HG03521 (cell line): ENCODE results near the gene INO80.

ENCODE experiments used
- ATAC-seq: cut with Tn5 transposase; IDR thresholded peaks from one replicate; pipeline ENCODE4 v1.9.1; 2021; ENCODE audit warnings: mild to moderate bottlenecking, moderate library complexity; ENCODE audit not compliant: unreplicated experiment

Gene INO80

DNA sequence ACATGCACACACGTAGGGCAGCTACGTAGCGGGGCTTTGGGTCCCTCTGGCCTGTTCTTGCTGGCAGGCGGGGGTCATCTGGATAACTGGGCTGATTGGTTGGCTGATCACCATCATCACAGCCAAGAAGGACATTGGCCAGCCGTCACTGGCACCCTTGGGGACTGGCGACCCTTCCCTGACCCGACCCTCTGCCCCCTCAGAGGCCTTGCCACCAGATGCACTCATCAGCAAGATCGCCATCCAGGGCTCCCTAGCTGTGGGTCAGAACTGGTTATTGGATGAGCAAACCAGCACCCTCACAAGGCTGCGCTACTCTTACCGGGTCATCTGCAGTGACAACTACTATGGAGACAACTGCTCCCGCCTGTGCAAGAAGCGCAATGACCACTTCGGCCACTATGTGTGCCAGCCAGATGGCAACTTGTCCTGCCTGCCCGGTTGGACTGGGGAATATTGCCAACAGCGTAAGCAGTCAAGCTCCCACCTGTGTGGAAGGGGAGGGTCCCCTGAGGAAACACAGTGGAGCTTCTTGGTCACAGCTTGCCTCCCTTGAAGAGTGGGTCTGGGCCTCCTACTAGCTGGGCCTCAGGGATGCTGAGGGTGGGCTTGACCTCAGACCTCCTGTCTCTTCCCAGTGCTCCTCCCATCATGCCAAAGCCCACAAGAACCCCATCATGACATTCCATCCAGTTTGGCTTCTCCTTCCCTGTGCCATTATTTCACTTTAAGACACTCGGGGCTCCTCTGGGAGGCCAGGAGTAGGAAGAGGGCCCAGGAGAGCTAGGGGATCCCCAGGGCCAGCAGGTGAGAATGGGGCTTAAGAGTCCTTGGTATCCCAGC lies 184.6 kb downstream of the INO80 start:
- ATAC-seq, result no peak

DNA sequence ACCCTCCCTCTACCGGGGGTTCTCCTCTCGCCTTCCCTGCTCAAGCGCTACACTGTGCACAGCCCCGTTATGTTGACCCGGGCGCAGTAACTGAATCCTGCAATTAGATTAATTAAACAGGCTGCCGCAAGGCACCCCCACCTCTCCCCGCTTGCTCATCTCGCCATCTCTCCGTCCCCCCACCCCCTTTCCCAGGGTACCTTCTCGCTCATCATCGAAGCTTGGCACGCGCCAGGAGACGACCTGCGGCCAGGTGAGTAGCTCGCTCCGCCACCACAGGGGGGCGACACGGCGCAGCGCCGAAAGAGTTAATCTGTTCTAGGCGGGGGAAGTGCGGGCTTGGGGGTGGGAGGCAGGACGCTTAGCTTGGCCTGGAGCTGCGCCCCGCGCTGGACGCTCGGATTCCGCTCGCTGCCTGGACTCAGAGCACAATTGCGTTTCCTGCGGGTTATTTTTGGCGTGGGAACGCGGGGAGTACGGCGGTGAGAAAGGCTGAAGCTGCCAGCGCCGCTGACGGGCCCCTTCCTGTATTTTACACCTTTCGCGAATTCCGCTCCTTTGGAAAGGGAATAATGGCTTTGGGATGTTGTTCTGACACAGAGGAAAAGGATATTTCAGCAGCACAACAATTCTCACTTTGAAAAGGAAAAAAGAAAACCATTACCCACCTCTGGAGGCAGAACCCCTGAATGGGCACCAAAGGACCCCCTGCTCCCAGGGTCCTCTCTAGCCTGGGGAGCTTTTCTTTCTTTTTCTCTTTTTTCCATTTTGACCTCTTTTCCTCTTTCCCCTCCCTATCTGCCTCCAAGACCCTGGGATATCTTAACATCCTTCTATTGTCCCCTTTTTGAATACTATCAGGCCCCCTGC lies 185.4 kb downstream of the INO80 start:
- ATAC-seq, result peak; percentile 37

DNA sequence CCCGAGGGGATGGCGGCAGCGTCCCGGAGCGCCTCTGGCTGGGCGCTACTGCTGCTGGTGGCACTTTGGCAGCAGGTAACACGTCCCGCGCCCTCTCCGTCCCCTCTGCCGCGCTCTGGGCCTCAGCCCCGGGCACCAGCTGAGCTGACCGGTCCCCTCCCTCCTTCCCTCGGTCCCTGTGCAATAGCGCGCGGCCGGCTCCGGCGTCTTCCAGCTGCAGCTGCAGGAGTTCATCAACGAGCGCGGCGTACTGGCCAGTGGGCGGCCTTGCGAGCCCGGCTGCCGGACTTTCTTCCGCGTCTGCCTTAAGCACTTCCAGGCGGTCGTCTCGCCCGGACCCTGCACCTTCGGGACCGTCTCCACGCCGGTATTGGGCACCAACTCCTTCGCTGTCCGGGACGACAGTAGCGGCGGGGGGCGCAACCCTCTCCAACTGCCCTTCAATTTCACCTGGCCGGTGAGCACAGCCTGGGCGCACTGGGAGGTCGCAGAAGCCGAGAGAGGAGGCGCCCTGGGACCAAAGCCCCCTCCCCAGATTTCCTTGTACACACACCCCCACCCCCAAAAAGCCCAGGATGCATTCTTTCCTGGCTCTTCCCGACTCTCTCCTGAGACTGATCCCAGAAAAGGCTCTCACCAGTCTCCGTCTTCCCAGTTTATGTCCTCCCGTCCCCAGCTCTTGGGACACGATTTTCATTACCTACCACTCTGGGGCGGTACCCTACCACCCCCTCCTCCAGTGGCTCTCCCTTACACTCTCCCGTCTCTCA lies 186.2 kb downstream of the INO80 start:
- ATAC-seq, result no peak
